Stimulated activated CD4-positive, alpha-beta T cell treated with anti-CD3 and anti-CD28 coated beads, Interleukin-2, amount 100 ng/mL, for 4 hours (primary cell): ENCODE measurements around the gene PLRG1.

Experiments
- DNase-seq: peaks from one replicate; pipeline ENCODE4 v3.0.0-alpha.2; 2020; ENCODE audit warnings: low read depth

Gene PLRG1

DNA sequence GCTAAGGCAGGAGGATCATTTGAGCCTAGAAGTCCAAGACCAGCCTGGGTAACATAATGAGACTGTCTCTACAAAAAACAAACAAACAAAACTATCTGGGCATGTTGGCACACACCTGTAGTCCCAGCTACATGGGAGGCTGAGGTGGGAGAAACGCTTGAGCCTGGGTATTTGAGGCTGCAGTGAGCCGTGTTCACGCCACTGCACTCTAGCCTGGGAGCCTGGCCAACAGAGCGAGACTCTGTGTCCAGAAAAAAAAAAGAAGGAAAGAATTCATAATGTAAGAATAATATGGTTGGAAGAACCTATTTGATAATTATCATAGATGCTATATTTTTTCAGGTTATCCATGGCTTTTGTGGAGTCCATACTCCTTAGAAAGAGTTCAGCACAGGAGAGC lies 32.6 kb downstream of the PLRG1 start:
- DNase-seq, result no peak

DNA sequence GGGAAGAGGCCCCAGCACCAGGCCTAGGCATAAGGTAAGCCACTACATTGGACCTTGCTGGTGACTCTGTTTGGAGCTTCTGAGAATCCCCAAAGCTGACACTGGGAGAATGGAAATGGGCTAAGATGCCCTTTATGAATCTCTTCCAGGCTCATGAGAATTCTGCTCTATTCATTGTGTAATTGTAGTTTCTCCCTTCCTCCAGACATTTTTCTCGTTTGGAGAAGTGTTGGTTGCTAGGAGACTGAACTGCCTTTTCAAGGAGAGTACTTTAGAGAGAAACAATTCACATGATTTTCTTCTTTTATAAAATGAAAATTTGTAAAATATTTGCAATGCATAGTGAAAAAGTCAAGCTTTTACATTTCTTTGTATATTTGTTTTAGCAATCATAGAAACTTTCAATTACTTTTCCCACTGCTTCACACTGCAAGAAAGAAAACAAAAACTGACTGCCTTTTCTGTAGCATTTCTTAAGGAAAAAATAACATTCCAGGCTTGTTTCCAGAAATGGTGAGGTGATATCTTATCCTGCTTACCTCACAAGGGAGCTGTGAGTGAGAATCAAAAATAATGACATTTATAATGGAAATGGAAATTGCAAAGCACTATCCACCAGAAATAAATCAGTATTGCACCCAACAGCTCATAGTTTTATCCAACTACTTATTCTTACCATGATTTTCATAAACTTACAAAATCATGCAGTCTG lies 33.7 kb downstream of the PLRG1 start:
- no peak for DNase-seq

DNA sequence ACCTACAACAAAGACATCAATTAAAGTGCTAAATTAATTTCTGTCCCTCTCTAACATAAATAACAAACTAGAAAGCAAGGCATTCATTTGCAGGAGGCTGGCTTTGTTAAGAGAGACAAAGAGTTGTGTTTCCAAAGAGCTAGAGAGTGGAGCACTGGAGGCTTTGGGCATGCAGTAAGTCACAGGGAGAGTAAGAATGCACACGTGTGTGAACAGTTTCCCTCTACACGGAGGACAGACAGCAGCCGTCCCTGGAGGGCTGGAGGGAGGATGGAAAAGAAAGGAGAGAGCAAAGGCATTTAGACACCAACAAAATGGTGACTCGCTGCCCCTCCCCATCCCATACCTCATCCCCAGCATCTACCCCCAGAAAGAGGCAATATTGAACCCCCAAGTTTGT lies 38.2 kb downstream of the PLRG1 start:
- DNase-seq, result no peak

DNA sequence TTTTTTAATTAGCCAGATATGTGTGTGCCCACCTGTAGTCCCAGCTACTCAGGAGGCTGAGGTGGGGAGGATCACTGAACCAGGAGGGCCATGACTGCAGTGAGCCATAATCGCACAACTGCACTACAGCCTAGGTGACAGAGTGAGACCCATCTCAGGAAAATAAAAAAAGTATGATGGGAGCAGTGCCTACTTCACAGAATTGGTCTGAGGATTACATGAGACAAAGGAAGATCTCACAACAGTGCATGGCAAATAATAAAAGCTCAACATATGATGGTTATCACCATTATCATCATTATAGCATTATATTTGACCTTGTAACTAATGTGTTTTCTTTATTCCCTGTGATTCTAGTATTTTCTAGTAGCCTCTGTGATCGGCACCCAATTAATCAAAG lies 38.7 kb downstream of the PLRG1 start:
- no peak for DNase-seq

DNA sequence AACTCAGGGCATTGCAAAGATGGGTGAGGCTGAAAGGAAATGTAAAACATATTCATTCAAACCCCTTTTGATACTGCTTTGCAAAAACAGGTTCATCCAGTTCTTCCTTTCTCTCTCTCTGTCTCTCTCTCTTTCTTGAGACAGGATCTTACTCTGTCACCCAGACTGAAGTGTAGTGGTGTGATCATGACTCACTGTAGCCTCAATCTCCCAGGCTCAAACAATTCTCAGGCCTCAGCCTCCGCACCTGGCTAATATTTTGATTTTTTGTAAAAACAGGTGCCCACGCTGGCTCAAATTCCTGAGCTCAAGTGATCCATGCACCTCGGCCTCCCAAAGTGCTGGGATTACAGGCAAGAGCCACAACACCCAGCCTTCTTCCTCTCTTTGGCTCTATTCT lies 43.0 kb downstream of the PLRG1 start:
- DNase-seq, result no peak

DNA sequence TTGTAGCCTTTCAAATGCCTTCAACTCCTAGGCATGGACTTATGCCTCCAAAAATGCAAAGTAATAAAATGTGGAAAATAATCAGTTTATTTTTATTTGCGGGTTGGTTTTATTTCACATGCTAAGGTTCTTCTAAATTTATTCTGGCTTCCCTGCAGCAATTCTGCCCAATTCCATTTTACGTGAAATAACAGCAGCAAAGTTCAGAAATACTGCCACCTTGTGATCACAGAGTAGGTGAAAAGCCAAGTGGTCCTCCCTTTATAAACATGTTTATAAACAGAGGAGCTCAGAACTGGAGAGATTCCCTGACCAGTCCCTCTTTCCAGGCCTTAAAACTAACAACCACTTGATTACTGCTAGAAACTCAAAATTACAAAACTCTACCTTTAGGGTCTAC lies 43.9 kb downstream of the PLRG1 start:
- DNase-seq, result no peak

DNA sequence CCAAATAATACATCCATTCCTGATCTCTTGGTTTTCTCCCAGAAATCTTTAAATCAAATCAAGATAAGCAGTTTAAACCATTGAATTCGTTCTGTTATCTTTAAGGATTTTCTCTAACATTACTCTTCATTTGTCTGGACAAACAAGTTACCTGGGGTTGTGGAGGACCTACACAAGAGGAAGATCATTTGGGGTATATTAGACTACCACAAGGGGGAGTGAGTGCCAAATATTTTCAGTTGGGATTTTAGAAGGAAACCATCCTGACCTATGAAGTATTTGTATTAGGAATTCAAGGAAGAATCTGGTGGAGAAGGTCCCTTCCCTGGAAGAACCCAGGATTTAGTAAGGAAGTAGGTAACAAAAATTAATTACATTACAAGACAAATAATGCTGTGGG lies 46.6 kb downstream of the PLRG1 start:
- DNase-seq, result no peak

DNA sequence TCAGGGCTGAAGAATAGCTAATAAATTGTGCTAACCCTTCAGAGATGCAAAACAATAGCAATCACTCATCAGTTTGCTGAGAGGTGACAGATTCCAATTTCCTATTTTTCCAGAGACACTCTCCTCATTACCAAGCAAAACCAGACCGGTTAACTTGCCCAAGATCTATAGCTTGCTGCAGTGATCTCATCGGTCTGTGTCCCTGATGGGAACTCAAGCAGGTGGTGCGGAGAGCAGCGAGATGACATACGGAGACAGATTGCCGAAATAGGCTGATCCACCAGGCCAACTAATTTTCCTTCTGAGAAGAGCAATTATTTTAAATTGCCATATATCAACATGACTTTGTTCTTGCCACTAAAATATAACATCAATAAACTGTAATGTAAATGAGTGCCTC lies 48.1 kb downstream of the PLRG1 start:
- DNase-seq, result no peak

DNA sequence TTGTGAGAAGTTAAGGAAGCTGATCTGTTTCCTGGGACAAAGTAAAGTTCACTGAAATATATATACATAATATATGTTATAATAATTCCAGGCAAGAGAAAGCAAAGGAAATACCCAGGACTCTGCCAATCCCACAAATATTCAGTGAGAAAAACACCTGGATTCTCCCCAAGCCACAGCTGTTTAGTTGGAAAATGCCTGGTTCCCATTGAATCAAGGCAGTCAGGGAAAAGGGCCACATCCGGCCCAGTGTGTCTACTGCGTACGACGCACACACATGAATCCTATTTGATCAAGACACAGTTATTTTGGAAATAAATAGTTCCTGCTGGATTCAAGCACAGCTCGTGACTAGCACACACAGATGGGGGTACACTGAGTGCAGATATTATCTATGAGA lies 52.3 kb downstream of the PLRG1 start:
- no peak for DNase-seq

DNA sequence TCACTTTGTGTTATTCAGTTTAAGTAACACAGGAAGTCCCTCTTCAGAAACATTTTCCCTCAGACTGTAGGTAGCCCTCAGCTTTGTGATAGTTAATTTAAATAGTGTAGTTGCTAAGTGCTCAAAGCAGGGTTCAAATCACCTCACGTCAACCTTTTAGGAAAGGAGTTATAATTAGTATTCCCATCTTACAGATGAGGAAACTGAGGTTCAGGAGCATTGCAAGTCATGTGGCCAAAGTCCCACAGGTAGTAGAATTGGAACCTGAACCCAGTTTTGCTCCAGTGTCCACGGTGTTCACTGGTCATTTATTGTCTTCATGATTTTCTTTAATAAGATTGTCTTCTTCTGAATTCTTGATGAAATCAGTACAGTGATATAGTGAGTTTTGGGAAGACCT lies 54.3 kb downstream of the PLRG1 start:
- no peak for DNase-seq

DNA sequence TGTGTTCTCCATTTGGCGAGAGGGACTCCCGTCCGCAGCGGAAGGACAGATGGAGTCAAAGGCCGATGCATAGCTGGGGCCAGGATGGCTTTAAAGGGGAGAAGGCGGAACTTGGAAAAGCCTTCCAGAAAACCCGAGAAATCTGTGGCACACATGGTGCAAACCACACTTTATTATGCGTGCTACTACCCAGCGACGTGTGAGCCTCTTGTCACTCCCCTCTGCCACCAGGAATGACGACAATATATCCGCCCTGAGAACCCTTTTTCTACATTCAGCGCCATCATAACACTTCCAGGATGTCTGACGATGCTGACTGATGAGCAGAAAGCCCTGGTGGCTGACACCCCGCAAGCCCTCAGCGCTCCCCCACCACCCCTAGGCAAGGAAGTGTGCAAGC lies 57.9 kb downstream of the PLRG1 start:
- no peak for DNase-seq

DNA sequence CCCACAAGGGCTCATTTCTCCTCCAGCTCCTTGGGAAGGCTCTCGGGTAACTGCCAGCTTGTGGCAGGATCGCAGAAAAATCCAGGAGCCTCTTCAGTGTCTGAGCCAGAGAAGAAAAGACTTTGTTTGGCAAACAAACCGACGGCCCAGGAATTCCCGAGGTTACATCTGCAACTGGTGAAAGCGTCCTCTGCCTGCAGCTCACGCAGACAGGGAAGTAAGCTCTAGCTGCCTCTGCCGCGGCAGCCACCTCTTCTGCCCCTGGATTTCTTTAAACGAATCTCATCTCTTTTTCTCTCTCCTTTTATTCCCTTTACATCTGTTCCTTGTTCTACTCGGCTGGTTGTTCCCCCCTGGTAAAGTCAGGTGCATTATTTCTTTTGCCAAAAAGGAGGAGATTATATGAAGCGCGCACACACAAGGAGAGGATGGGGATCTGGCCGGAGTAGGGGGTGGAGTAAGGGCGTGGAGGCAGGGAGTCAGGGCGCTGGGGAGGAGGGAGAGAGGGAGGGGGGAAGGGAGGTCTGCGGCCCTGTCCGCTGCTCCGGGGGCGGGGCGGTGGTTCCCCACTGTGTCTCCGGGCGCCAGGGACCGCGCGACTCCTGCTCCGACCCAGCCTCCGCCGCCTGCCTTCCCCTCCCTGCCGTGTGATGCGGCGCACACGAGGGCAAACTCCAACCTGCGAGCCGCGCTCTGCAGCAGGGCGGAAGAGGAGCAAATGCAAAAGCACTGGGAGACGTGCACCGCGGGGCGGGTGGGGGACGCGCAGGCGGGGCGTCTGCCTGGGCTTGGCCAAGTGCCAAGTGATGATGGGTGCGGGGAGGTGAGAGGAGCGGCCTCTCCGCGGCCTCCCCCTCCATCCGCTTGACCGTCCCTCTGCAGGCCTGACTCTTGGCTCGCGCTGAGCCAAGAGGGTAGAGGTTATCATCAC lies 58.6 kb downstream of the PLRG1 start, which contains the start of gene DCHS2:
TSS of gene DCHS2 (minus strand) at position 459 of the 931 bp plus-strand sequence. CDS start at position 15, 444 bp downstream.
- DNase-seq, result no peak

DNA sequence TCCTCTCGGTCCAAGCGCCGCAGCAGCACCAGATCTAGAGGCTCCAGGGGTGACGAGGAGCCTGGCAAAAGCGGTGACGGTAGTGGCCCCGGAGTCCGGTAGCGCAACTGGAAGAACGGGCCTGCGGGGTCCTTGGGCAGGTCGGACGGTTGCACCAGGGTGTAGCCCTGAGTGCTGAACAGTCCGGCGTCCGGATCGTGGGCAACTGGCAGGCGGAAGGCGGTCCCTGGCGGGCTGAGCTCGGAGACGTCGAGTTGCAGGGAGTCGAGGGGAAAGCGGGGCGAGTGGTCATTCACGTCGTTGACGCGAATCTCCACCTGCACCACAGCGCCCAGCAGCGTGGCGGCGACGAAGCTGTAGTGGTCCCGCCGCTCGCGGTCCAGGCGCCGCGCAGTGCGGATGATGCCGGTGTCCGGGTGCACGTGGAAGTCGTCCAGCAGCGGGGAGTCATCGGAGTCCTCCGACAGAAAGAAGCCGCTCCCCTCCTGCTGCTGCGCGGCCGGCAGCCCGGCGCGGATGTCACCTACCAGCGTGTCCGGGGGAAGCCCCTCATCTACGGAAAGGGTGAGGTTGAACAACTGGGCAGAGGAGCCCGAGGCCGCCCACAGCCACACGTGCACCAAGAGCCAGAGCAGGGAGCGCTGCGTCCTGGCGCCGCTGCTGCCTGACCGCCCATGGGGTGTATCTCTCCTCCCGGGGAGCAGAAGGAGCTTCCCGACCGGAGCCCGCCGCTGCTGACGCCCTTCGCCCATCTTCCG lies 59.4 kb downstream of the PLRG1 start:
- DNase-seq, result no peak

DNA sequence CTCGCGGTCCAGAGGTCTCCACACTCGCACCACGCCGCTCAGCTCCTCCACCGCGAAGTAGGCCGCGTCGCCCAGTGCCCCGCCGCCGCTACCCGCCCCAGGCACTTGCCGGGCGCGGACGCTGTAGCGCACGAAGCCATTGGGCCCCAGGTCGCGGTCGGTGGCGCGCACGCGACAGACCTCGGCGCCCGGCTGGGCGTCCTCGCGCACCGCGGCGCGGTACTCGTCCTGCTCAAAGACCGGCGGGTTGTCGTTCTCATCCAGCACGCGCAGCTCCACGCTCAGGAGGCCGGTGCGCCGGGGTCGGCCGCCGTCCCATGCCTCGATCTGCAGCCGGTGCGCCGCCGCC lies 60.0 kb downstream of the PLRG1 start:
- no peak for DNase-seq

DNA sequence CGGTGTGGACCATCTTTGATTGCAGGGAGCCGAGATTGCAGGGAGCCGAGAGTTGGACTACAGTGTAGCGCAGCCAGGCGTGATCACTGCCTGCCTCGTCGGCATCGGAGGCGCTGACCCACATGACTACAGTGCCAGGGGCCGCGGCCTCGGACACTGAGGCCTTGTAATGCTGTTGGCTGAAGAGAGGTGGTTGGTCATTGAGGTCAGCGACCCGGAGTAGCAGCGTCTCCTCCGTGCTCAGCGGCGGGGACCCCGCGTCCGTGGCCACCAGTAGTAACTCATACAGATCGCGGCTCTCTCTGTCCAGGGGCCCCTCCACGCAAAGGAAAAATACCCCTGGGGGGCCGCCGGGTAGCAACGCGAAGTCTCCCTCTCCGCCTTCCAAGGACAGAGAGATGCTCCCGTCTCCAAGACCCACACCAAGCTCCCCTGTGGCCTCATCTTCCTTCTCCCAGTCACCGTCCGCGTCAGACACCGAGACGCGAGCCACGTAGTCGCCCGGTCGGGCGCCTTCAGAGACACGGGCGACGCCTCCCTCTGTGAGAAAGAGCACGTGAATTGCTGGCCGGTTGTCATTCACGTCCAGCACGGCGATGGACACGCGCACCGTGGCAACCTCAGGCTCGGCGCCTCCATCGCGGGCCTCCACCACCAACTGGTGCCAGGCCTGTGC lies 60.5 kb downstream of the PLRG1 start:
- no peak for DNase-seq

DNA sequence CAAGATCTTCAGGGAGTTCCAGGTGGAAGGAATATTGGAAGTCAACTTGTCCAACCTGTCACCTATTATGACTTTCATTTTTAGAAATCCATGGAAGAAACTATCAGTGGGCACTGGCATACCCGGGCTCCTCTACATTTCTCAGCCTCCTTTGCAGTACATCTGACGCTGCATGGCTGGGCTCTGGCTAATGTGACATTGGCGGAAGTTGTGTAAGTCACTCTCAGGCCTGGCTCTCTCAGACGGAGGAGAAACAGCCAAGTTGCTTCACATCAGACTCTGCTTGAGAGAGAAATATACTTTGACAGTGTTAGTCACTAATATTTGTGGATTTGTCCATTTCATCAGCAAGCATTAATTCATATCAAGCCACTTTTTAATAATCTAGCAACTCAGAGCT lies 63.1 kb downstream of the PLRG1 start:
- DNase-seq, result no peak

DNA sequence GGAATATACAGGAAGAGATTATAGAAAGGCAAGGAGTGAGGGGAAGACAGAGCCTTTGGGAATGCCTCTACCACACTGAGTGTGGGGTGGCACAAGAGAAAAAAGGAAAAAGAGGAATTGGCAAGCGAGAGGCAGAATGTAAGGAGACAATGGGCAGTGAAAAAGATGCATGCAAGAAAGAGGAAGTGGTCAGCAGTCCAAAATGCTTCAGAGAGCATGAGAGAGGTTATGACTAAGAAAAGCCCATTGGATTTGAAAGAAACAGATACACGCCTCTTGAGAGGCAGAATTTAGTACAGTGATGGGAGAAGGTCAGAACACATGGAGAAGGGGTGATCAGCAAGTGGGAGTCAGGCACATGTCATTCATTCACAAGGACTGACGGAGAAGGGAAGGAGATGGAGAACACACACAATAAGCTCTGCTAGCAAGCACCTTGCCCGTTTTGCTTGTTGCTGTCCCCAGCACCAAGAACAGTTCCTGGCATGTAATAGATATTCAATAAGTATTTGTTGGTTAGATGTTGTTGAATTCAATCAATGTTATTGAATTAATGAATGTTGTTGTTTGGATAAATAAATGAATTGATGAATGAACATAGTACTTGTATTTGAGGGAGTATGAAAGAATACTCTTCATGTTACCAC lies 65.0 kb downstream of the PLRG1 start:
- no peak for DNase-seq
